SK-N-SH (cell line): Measurements from ENCODE around the gene SOCS2.

ENCODE experiments used
- CTCF ChIP-seq: fragments of 200-600 bp; sonication (generic); IDR thresholded peaks from 2 replicates; pipeline ENCODE4 v1.6.1; 2017; ENCODE audit warnings: antibody characterized with exemption, mild to moderate bottlenecking, moderate library complexity
- EP300 ChIP-seq, 2 experiments: IDR thresholded peaks; 2 replicates each; pipeline versions ENCODE4 v1.4.0 to v1.6.1; 2012; ENCODE audit warnings: borderline replicate concordance in 1 of 2, low read depth in 1 of 2, low read length in 1 of 2
- FOXM1 ChIP-seq: IDR thresholded peaks from 2 replicates; pipeline ENCODE4 v1.4.0; 2012; ENCODE audit warnings: low read depth, mild to moderate bottlenecking
- GABPA ChIP-seq: IDR thresholded peaks from 2 replicates; pipeline ENCODE4 v1.4.0; 2012; ENCODE audit warnings: low read depth, mild to moderate bottlenecking
- MXI1 ChIP-seq: IDR thresholded peaks from 2 replicates; pipeline ENCODE4 v1.6.1; 2012; ENCODE audit warnings: mild to moderate bottlenecking, low read depth, low read length, improper control_type of control experiment
- NFIC ChIP-seq: IDR thresholded peaks from 2 replicates; pipeline ENCODE4 v1.4.0; 2012; ENCODE audit warnings: borderline replicate concordance
- PBX3 ChIP-seq: IDR thresholded peaks from 2 replicates; pipeline ENCODE4; 2012
- POLR2AphosphoS5 ChIP-seq: IDR thresholded peaks from 2 replicates; pipeline ENCODE4 v1.6.1; 2012; ENCODE audit warnings: low read depth, low read length
- RAD21 ChIP-seq: IDR thresholded peaks from 2 replicates; pipeline ENCODE4 v1.6.1; 2012; ENCODE audit warnings: mild to moderate bottlenecking, low read length
- REST ChIP-seq: IDR thresholded peaks from 2 replicates; pipeline ENCODE4 v1.6.1; 2012; ENCODE audit warnings: mild to moderate bottlenecking, low read depth, low read length, moderate library complexity
- RFX5 ChIP-seq: IDR thresholded peaks from 2 replicates; pipeline ENCODE4 v1.6.1; 2012; ENCODE audit warnings: mild to moderate bottlenecking, improper control_type of control experiment, low read length
- SMC3 ChIP-seq: IDR thresholded peaks from 2 replicates; pipeline ENCODE4 v1.6.1; 2012; ENCODE audit warnings: low read depth, low read length, improper control_type of control experiment
- USF1 ChIP-seq: IDR thresholded peaks from 2 replicates; pipeline ENCODE4 v1.4.0; 2012; ENCODE audit warnings: low read depth, borderline replicate concordance
- YY1 ChIP-seq: IDR thresholded peaks from 2 replicates; pipeline ENCODE4 v1.4.0; 2012; ENCODE audit warnings: low read depth, mild to moderate bottlenecking

GRCh38 chr12:93612776-93613175 lies 40.3 kb downstream of the SOCS2 start:
- TF ChIP-seq CTCF, result no peak
- TF ChIP-seq GABPA, result no peak
- TF ChIP-seq MXI1, result no peak
- no peak for TF ChIP-seq REST
- no peak for TF ChIP-seq EP300 (IDR thresholded peaks at IDR 0.05; ENCODE audit: borderline replicate concordance in 1 of 2, low read depth in 1 of 2, low read length in 1 of 2)
- no peak for TF ChIP-seq POLR2AphosphoS5
- no peak for TF ChIP-seq SMC3
- TF ChIP-seq PBX3, result no peak
- TF ChIP-seq YY1, result no peak
- TF ChIP-seq RAD21, result no peak
- TF ChIP-seq USF1, result no peak
- TF ChIP-seq NFIC, result no peak
- TF ChIP-seq FOXM1, result no peak
- no peak for TF ChIP-seq RFX5
